Left ventricle myocardium inferior (tissue), 1 donor: ENCODE results near the gene MINDY3. TPM values are rescaled to one million over a fixed set of nuclear protein-coding genes. Genes with fewer than 3 reads are reported as not detected.
"Not testable (repeated sequence)": the region's sequence is repeated elsewhere in the genome, so short reads cannot be mapped to it uniquely, and the experiment has no call there.

Experiments
- DNase-seq: peaks from one replicate; pipeline ENCODE4 v3.0.0-alpha.2; 2020
- H3K27ac ChIP-seq: fragments of 200-600 bp; replicated peaks from 2 replicates; pipeline ENCODE4 v1.8.0; 2021
- H3K27me3 ChIP-seq: fragments of 200-600 bp; 2 replicates; pipeline ENCODE4 v1.8.0; 2021; ENCODE audit warnings: low read depth
- H3K36me3 ChIP-seq: fragments of 200-600 bp; 2 replicates; pipeline ENCODE4 v1.8.0; 2021
- H3K4me1 ChIP-seq: fragments of 200-600 bp; 2 replicates; pipeline ENCODE4 v1.8.0; 2021
- H3K4me3 ChIP-seq: fragments of 200-600 bp; 2 replicates; pipeline ENCODE4 v1.8.0; 2021; ENCODE audit warnings: mild to moderate bottlenecking, moderate library complexity
- H3K9me3 ChIP-seq: fragments of 200-600 bp; replicated peaks from 2 replicates; pipeline ENCODE4 v1.8.0; 2021
- intact Hi-C: fragments of 100-400 bp; cut with micrococcal nuclease; formaldehyde crosslinking; loops from one replicate; pipeline ENCODE4 v1.11.0; 2022
- total RNA-seq: library from RNA; stranded (reverse); fragmentation: NEBNext Ultra II Directional; extraction: Animal tissue kit (Norgen Biotek cat#: 25700); gene quantifications from one replicate; pipeline ENCODE4 v1.2.1, GENCODE V29; 2021
- TF ChIP-seq, protein P1 (sequence below): fragments of 200-600 bp; IDR thresholded peaks from 2 replicates; pipeline ENCODE4 v1.8.0; 2021; ENCODE audit warnings: antibody characterized with exemption, mild to moderate bottlenecking, borderline replicate concordance
- donor health status: DM: no; HTN: yes; CAD: no; lungs with severe emphysema.

MINDY3 gene
- total RNA-seq, 1 donor from 2014 or later: 22.5 TPM

- H3K9me3 ChIP-seq: no peaks in the 10 kb centered on the region
- intact Hi-C loops: no loop called here
- H3K4me3 ChIP-seq: no peak overlapping the region
- TF ChIP-seq, protein P1, sequence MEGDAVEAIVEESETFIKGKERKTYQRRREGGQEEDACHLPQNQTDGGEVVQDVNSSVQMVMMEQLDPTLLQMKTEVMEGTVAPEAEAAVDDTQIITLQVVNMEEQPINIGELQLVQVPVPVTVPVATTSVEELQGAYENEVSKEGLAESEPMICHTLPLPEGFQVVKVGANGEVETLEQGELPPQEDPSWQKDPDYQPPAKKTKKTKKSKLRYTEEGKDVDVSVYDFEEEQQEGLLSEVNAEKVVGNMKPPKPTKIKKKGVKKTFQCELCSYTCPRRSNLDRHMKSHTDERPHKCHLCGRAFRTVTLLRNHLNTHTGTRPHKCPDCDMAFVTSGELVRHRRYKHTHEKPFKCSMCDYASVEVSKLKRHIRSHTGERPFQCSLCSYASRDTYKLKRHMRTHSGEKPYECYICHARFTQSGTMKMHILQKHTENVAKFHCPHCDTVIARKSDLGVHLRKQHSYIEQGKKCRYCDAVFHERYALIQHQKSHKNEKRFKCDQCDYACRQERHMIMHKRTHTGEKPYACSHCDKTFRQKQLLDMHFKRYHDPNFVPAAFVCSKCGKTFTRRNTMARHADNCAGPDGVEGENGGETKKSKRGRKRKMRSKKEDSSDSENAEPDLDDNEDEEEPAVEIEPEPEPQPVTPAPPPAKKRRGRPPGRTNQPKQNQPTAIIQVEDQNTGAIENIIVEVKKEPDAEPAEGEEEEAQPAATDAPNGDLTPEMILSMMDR: no peak
- H3K4me1 ChIP-seq: peaks cover under 1% of the 10 kb centered on the region
- peaks cover 50% of the 10 kb centered on the region for H3K27me3 ChIP-seq
- DNase-seq: no peak
- no peak overlapping the region for H3K27ac ChIP-seq
- H3K36me3 ChIP-seq: no peaks in the 10 kb centered on the region
Measured at GRCh38 chr10:15884447-15884846, 24.1 kb upstream of the MINDY3 start.

DNA sequence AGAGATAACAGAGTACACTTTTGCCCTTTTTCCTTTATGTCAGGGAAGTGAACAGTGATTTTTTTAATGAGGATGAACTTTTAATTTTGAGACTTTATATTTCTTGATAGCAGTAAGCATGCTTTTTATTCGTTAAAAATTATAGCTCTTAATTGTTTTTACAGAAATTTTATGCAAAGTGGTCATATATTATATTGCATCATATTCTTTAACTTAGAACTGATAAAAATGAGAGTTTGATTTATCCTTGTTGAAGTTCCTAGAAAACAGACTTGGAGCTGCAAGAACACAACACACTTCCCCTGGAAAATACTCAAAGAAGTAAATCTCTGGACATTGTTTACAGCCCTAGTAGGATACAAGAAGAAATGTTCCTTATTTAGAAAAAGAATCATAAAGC is 21.2 kb upstream of the MINDY3 start:
- H3K9me3 ChIP-seq: no peaks in the 10 kb centered on the region
- no peak overlapping the region for H3K27ac ChIP-seq
- no peak overlapping the region for H3K4me3 ChIP-seq
- peaks cover 46% of the 10 kb centered on the region for H3K27me3 ChIP-seq
- no peaks in the 10 kb centered on the region for H3K36me3 ChIP-seq
- peaks cover 4% of the 10 kb centered on the region for H3K4me1 ChIP-seq
- intact Hi-C loops: no loop called here
- no peak for DNase-seq
- TF ChIP-seq, protein P1: no peak

DNA sequence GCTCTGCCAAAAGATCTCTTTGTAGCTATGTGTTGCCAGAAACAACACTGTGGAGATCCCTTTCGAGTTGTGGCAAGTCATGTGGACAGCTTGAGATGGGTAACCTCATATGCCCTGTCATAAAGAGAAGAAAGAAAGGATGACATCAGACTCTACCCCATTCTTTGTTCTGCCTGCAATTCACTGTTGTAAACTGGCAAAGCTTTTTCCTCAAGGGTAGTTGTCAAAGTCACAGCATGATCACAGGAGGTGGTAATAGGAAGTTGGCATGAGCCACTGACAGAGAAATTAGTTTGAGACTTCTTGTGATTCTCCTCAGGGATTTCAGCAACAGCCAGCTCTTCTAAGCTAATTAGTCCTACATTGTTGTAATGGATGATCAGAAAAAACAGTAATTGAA is 19.4 kb upstream of the MINDY3 start:
- Histone ChIP-seq H3K4me1 (peaks cover 4% of the 10 kb centered on the region), H3K4me3 (no peak overlapping the region), H3K27ac (no peak overlapping the region), H3K9me3 (no peaks in the 10 kb centered on the region), H3K27me3 (peaks cover 38% of the 10 kb centered on the region), H3K36me3 (no peaks in the 10 kb centered on the region)
- intact Hi-C loops: no loop called here
- TF ChIP-seq, protein P1: no peak
- no peak for DNase-seq

GRCh38 chr10:15879058-15879457 is 18.8 kb upstream of the MINDY3 start:
- Histone ChIP-seq H3K36me3 (no peaks in the 10 kb centered on the region), H3K4me1 (peaks cover 4% of the 10 kb centered on the region), H3K27me3 (peaks cover 43% of the 10 kb centered on the region), H3K27ac (no peak overlapping the region), H3K4me3 (no peak overlapping the region), H3K9me3 (no peaks in the 10 kb centered on the region)
- intact Hi-C loops: no loop called here
- no peak for DNase-seq
- TF ChIP-seq, protein P1: peak; percentile 68

DNA sequence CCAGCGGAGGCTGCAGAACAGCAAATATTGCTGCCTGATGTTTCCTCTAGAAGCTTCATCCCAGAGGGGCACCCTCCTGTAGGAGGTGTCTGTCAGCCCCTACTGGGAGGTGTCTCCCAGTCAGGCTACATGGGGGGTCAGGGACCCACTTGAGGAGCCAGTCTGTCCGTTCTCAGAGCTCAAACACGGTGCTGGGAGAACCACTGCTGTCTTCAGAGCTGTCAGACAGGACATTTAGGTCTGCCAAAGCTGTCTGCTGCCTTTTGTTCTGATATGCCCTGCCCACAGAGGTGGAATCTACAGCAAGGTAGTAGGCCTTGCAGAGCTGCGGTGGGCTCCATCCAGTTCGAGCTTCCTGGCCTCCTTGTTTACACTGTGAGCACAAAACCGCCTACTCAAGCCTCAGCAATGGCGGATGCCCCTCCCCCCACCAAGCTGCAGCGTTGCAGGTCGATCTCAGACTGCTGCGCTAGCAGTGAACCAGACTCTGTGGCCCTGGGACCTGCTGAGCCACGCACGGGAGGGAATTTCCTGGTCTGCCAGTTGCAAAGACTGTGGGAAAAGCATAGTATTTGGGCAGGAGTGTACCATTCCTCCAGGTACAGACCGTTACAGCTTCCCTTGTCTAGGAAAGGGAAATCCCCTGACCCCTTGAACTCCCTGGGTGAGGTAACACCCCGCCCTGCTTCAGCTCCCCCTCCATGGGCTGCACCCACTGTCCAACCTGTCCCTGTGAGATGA is 17.7 kb upstream of the MINDY3 start:
- peaks cover 49% of the 10 kb centered on the region for H3K27me3 ChIP-seq
- peaks cover 8% of the 10 kb centered on the region for H3K9me3 ChIP-seq
- H3K4me3 ChIP-seq: no peak overlapping the region
- H3K36me3 ChIP-seq: no peaks in the 10 kb centered on the region
- intact Hi-C loops: no loop called here
- H3K27ac ChIP-seq: no peak overlapping the region
- no peak for DNase-seq
- peaks cover 4% of the 10 kb centered on the region for H3K4me1 ChIP-seq
- TF ChIP-seq, protein P1: no peak

DNA sequence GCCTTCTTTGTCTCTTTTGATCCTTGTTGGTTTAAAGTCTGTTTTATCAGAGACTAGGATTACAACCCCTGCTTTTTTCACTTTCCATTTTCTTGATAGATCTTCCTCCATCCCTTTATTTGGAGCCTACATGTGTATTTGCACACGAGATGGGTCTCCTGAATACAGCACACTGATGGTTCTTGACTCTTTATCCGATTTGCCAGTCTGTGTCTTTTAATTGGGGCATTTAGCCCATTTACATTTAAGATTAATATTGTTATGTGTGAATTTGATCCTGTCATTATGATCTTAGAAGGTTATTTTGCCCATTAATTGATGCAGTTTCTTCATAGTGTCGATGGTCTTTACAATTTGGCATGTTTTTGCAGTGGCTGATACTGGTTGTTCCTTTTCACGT is 16.0 kb upstream of the MINDY3 start:
- DNase-seq, H3K4me3 ChIP-seq, H3K4me1 ChIP-seq, intact Hi-C loops, H3K9me3 ChIP-seq, H3K36me3 ChIP-seq, H3K27ac ChIP-seq: not testable (repeated sequence)
- H3K27me3 ChIP-seq: peaks cover 57% of the 10 kb centered on the region

GRCh38 chr10:15872645-15873044 is 12.3 kb upstream of the MINDY3 start:
- H3K36me3 ChIP-seq, DNase-seq, H3K4me1 ChIP-seq, H3K9me3 ChIP-seq, H3K4me3 ChIP-seq, intact Hi-C loops, H3K27ac ChIP-seq: not testable (repeated sequence)
- peaks cover 76% of the 10 kb centered on the region for H3K27me3 ChIP-seq
